ENCODE measurements around the gene JOSD2.
"Not testable (repeated sequence)": the region's sequence is repeated elsewhere in the genome, so short reads cannot be mapped to it uniquely, and the experiment has no call there.

JOSD2 gene

DNA sequence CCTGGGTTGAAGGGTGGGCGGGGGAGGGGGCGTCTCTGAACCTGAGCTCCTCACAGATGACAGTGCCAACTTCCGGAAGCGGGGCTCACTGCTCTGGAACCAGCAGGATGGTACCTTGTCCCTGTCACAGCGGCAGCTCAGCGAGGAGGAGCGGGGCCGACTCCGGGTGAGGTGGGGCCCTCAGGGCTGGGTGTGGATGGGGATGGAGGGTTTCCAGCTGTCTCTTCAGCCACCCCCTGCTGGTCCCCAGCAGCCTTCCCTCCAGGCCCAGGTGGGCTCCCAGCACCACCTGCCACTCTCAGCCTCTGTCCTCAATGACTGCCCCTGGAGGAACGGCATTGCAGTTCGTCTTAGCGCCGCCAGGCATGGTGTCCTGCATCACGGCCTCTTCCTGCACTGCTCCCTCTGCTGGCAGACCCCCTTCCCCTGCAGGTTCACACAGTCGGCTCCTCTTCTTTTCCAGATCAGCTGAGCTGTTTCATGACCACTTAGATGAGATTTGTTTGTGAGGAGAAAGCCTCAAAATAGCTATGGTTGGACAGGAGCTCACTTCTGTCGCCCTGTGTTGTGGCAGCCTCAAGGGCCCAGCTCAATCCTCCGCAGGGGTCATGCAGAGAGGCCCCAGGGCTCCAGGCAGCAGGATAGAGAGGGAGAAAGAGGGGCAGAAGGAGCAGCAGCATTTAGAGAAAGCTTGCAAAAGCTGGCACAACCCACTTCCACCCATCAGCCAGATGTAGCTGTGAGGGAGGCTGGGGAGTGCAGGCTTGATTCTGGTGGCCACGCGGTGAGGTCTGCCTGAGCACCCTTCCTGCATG is 31.9 kb downstream of the JOSD2 start:
- no peak for DNase-seq (ENCODE audit: low read depth in 1 of 2, low spot score in 1 of 2)

DNA sequence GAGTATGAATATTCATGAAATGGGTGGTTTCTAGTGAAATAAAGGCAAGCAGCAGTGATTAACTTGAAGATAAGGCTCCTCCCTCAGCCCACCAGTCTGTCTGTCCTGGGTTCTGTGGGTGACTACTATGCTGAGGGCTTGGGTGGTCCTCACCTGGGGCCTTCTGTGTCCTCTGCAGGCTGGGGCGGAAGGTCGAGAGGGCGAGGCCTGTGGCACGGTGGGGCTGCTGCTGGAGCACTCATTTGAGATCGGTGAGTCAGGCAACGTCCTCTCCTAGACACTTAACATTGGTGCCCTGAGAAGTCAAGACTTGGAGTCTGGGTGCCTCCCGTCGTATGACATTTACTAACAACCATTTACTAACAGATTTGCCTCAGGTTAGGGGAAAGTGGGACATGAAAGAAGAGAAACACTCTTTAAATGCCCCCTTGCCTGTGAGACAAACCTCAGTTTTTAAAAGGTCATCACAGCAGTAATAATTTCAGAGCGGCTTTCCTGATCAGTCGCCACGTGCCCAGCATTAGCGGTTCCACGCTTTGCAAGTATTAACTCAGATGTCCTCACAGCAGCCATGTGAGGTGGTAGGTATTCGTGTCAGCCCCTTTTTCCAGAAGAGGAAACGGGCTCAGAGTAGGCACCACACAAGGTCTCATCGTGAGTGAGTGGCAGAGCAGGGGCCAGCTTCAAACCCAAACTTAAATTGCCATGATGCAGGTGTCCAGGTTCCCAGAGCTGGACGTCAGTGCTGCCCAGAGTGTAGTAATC is 33.1 kb downstream of the JOSD2 start:
- no peak for DNase-seq (ENCODE audit: low read depth in 1 of 2, low spot score in 1 of 2)

DNA sequence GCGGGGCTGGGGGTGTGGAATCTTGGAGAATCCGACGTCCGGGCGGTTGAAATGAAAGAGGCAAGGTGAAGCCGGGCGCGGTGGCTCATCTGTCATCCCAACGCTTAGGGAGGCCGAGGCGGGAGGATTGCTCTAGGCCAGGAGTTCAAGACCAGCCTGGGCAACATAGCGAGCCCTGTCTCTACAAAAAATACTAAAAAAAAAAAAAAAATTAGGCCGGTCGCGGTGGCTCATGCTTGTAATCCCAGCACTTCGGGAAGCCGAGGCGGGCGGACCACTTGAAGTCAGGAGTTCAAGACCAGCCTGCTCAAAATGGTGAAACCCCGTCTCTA is 34.1 kb downstream of the JOSD2 start:
- no peak for DNase-seq (ENCODE audit: low read depth in 1 of 2, low spot score in 1 of 2)

DNA sequence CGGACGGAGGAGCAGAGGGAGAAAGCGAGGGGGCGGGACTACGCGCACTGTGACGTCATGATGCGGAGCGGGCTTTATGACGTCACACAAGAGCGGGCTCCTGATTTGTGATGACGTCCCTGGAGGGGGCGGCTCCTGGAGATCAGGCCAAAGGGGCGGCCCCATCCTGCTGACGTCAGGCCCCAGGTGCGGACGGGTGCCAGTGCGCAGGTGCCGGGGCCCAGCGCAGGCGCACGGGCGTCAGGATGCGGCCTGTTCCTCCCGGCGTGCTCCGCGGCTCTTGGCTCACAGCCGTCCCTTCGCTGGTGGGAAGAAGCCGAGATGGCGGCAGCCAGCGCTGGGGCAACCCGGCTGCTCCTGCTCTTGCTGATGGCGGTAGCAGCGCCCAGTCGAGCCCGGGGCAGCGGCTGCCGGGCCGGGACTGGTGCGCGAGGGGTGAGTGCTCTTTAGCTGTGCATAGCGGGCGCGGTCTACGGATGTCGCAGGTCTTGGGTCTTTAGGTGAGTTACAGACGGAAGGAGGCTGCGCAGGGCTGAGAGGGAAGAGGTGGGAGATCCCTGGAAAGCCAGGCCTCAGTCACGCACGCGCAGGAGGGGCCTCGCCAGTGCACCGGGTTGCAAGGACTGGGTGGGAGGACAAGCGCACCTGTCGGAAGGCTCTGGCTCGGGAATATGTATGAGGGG is 34.6 kb downstream of the JOSD2 start, which contains the start of the genes EMC10 and GARIN5A:
TSS of gene EMC10 (plus strand) at position 284 of the 683 bp plus-strand sequence. CDS start at position 322, 38 bp downstream.
TSS of gene GARIN5A (minus strand) at position 625 of the 683 bp plus-strand sequence. CDS start at position 165, 460 bp downstream.
- peak; percentile 76 to 88 for DNase-seq (ENCODE audit: low read depth in 1 of 2, low spot score in 1 of 2)

DNA sequence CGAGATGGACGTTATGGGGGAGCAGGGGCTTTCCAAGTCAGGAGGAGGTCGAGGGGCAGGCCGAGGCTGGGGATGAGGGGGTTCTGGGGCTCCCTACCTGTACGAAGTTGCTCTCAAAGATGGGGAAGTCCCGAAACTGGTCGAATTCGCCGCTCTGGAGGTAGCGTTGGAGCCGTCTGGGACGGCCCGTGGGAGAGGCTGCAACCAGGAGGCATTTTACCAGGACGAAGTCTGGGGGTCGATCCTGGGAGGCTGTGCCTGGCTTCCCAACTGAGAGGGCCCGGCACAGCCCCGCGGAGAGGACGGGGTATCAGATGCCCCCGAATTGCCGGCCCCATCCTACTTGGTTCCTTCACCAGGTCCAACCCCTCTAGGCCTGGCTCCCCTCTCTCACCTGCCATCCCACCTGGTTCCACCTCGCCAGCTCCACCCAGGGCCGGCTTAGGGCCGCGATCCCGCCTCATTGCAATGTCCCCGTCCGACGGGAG is 35.2 kb downstream of the JOSD2 start:
- DNase-seq (ENCODE audit: low read depth in 1 of 2, low spot score in 1 of 2): no peak

DNA sequence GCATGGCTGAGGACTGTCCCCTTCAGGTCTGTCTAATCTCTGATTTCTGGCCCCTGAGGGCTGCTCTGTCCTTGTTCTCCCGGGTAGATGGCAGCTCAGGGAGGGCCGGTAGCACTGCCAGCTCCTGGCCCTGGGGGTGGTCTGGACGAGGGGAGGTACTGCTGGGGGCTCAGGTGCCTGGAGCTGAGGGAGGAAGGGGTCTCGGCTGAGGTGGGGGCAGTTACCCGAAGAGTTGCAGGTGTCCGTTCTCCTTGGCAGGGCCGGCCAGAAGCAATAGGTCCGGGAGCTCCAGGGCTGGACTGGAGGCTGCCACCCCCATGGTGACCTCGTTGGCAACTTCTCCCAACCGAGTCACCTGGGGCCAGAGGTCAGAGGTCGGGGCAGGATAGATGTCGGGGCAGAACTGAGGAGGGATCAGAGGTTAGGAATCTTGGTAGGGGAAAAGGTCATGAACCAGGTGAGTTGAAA is 35.9 kb downstream of the JOSD2 start:
- no peak for DNase-seq (ENCODE audit: low read depth in 1 of 2, low spot score in 1 of 2)

DNA sequence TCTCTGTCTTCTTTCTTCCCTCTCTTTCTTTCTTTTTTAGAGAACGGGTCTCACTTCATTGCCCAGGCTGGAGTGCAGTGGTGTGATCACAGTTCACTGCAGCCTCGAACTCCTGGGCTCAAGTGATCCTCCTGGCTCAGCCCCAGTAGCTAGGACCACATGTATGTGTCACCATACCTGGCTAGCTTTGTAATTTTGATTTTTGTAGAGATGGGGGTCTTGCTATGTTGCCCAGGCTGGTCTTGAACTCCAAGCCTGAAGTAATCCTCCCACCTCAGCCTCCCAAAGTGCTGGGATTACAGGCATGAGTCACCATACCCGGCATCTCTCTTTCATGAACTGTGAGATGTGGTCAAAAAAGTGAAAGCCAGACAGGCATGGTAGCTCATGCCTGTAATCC is 37.7 kb downstream of the JOSD2 start:
- not testable (repeated sequence) for DNase-seq (ENCODE audit: low read depth in 1 of 2, low spot score in 1 of 2)

DNA sequence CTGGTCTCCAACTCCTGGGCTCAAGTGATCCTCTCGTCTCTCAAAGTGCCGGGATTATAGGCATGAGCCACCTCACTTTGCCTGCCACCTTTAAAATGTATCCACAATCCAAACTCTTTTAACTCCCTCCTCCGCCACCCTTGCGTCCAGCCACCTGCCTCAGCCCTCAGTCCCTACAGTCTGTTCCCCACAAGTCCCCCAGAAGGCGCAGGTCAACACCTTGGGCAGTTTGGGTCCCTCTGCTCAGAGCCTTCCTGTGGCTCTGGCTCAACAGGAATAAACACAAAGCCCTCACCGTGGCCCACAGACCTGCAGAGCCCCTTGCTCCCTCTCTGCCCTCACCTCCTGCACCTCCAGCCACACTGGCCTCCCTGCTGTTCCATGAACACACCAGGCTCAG is 42.2 kb downstream of the JOSD2 start:
- DNase-seq (ENCODE audit: low read depth in 1 of 2, low spot score in 1 of 2): no peak

DNA sequence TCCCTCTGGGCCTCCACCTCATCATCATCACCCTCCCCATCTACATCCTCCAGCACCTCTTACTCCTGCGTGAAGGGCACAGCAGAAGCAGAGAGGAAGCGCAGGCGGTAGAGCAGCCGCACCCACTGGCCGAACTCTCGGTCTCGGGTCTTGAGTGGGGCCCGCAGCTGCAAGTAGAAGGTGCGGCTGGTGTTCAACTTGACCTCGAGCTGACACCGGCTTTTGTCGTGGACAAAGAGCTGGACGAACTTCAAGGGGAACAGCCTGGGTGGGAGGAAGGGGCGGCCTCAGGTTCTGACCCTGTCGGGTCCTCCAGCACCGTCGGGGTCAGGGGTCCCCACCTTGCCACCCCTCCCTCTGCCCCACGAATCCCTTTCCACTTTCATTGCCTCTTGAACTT is 43.4 kb downstream of the JOSD2 start:
- no peak for DNase-seq (ENCODE audit: low read depth in 1 of 2, low spot score in 1 of 2)

DNA sequence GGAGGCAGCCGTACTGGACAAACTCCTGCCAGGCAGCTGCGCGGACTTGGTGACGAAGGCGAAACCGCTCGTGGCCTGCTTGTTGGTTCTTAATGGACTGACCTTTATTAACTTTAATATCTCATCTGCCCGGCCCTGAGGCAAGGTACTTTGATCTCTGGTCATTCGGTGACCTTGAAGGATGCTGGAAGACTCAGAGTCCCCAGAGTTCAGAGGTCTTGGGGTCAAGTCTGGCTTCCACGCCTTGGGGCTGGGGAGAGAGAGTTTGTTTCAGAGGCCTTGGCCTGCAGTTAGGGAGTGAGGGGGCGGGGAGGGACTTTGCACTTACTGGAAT is 44.3 kb downstream of the JOSD2 start:
- no peak for DNase-seq (ENCODE audit: low read depth in 1 of 2, low spot score in 1 of 2)

DNA sequence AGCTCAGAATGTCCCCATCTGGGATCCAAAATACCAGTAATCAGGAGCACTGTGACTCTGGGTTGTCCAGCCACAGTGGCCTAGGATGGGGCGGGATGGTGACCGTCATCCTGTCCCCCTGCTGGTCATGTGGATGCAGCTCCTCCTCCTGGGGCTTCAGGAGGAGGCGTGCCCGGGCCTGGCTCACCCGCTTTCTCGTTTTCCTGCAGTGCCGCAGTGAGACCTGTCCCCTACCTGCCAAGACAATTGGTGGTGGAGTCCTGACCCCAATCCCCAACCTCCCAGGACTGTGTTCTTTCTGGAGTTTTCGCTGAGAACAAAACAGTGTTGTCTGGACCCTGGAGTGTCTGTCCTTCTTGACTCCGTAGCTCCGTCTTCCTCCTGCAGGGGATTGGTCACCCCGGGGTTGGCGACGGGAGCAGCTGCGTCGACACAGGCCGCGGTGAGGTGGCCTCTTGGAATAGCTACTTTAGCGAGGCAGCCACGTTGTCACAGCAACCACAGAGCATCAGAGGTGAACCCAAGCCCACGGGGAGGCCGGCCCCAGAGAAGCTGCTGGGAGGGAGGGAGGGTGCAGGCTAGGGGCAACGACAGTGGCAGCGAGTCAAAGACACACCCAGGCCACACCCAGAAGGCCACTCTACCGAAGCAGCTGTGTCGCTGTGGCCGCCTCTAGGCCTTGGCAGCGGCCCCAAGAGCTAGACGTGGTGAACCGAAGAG is 44.8 kb downstream of the JOSD2 start:
- no peak for DNase-seq (ENCODE audit: low read depth in 1 of 2, low spot score in 1 of 2)

DNA sequence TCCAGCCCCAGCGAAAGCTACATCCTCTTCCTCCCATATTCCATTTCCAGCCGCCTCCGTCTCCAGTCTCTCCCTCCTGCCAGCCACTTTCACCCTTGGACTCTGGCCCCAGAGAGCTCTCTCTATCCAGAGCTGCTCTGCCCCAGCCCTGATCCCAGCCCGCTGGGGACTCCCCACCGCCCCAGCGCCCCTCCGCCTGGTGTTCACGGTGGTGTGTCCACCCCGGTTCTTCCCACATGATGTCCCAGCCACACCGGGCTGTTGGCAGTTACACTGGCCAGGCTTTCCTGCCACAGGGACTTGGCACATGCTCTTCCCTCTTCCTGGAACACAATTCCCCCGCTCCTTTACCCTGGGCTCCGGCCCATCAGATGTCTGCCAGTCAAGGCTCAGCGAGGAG is 46.0 kb downstream of the JOSD2 start:
- DNase-seq (ENCODE audit: low read depth in 1 of 2, low spot score in 1 of 2): no peak

DNA sequence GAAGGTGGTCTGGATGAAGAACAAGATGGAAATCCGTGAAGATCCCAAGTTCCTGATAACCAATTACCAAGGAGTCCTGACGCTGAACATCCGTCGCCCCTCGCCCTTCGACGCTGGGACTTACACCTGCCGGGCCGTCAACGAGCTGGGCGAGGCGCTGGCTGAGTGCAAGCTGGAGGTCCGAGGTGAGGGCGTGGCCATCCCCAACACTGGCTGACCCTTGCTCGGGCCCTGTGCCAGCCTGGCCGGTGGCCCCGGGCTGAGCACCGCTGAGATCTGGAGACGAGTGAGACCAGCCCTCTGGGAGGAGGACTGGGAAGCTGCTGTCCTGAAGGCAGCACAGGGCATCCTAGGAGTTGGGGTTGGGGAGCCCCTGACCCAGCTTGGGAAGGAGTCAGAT is 46.6 kb downstream of the JOSD2 start:
- no peak for DNase-seq (ENCODE audit: low read depth in 1 of 2, low spot score in 1 of 2)

DNA sequence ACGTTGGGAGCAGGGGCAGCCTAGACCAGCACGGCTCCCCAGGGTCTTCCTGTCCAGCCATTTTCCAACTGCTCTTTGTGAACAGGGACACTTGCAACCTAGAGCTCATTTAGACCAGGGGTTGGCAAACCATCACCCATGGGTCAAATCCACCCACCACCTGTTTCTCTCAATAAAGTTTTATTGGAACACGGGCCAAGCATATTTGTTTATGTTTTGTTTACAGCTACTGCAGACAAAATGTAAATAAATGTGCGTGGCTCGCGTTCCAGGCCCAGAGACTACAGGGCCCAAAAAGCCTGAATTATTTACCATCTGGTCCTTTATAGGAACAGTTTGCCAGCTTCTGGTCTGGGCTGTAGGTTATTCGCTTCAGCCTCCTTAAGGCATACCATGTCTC is 48.0 kb downstream of the JOSD2 start:
- DNase-seq (ENCODE audit: low read depth in 1 of 2, low spot score in 1 of 2): no peak

DNA sequence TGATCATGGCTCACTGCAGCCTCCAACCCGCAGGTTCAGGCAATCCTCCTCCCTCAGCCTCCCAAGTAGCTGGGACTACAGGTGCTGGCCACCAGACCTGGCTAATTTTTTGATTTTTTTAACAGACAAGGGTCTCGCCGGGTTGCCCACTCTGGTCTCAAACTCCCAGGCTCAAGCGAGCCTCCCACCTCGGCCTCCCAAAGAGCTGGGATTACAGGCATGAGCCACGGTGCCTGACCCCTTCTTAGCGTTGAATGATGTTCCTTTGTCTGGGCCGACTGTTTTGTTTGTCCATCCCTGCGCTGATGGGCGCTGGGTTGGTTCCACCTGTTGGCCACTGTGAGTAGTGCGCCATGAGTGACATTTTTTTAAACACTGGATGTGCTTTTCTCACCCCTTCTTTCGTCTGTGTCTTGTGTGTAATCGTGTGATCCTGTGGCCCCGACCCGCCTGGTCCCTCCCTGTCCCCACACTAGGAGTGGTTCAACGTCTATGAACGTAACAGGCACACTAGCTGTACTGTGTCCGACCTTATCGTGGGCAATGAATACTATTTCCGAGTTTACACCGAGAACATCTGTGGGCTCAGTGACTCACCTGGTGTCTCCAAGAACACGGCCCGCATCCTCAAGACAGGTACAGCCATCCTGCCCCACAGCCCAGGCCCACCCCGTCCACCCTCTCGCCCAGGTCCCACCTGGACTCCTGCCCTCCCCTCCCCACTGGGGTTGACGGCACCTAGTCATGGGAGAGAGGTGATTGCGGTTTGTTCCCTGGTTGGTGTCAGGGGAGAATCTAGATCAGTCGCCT is 49.7 kb downstream of the JOSD2 start:
- peak in 1 of 2 donors; percentile 29 for DNase-seq (ENCODE audit: low read depth in 1 of 2, low spot score in 1 of 2)

DNA sequence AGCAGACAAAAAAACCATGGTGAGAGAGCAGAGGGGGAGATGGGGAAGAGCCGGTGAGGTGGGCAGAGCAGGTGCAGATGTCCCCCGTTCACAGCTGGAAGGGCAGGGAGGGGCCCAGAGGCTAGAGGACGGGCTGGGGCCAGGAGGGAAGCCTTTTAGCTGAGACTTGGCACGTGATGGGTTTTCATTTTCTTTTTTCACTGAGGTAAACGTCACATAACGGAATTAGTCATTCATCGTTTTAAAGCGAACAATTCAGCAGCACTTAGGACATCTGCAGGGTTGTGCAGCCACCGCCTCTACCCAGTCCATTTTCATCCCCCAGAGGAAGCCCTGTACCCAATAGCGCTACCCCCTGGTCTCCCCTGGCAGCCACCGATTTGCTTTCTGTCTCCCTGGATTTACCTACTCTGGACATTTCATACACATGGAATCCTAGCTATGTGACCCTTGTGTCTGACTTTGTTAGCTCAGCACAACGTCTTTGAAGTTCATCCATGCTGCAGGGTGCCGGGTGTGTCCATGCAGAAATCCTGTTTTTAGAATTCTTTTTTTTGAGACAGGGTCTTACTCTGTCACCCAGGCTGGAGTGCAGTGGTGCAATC is 50.7 kb downstream of the JOSD2 start:
- DNase-seq (ENCODE audit: low read depth in 1 of 2, low spot score in 1 of 2): no peak

DNA sequence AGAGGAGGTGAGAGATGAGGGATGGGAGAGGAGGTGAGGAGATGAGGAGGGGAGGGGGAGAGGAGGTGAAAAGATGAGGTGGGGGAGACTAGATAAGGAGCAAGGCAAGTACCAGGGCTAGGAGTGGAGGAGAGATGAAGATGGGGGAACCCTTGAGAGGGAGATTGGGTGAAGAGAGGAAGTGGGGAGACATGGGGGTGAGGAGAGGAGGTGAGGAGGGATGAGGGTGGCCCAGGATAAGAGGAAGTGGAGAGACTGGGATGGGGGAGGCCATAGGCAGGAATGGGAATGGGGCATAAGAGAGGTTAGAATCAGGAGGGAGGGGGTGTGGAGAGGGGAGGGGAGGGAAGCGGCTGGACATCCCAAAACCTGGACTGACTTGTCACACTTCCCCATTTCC is 51.4 kb downstream of the JOSD2 start:
- DNase-seq (ENCODE audit: low read depth in 1 of 2, low spot score in 1 of 2): no peak

DNA sequence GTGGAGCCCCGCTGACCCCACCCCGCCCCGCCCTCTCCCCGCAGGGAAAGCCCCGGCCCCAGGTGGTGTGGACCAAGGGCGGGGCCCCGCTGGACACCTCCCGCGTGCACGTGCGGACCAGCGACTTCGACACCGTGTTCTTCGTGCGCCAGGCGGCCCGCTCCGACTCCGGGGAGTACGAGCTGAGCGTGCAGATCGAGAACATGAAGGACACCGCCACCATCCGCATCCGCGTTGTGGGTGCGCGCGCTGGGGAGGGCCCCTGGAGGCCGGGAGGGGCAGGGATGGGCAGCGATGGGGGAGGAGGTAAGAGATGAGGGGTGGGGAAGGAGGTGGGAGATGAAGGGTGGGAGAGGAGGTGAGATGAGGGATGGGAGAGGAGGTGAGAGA is 51.9 kb downstream of the JOSD2 start:
- DNase-seq (ENCODE audit: low read depth in 1 of 2, low spot score in 1 of 2): no peak

DNA sequence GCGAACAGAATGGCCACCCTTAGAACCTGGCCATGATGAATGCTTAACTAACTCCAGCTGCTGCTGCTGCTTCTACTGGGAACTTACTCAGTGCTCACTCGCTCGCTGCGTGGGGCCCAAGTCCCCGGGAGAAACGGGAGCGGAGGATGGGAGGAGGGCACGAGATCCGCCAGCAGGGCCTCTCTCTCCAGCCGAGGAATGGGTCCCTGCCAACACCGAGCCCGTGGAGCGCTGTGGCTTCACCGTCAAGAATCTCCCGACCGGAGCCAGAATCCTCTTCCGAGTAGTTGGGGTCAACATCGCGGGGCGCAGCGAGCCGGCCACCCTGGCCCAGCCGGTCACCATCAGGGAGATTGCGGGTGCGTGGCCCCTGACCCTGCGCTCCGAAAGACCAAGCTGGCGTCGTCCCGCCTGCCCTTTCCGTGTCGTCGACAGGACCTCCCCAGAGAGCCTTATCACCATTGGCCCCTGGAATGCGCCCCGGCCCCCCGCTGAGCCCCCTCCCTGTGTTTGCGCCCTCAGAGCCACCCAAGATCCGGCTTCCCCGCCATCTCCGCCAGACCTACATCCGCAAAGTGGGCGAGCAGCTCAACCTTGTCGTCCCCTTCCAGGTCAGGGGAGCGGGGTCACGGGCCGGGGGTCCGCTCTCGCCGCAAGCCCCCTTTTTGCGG is 52.5 kb downstream of the JOSD2 start:
- no peak for DNase-seq (ENCODE audit: low read depth in 1 of 2, low spot score in 1 of 2)
